HepG2 (cell line): ENCODE data around the gene ABCC3. TPM values are rescaled to one million over a fixed set of nuclear protein-coding genes. Genes with fewer than 3 reads are reported as not detected.

Source experiments
- DR1 ChIP-seq: sonication (generic); formaldehyde crosslinking; IDR thresholded peaks from 2 replicates; pipeline ENCODE4 v1.8.0; 2021; ENCODE audit warnings: mild to moderate bottlenecking, missing genetic modification reagents, inconsistent platforms
- FOXA1 ChIP-seq, 2 experiments: fragments of 450-650 bp in 1 of 2; sonication (generic) in 1 of 2; formaldehyde crosslinking in 1 of 2; IDR thresholded peaks; 2 replicates each; pipeline versions ENCODE4 v1.4.0 to v1.6.1; 2016 to 2020; ENCODE audit warnings: missing genetic modification reagents in 1 of 2
- HDAC6 ChIP-seq: fragments of 200-600 bp; sonication (generic); IDR thresholded peaks from 2 replicates; pipeline ENCODE4 v1.7.0; 2017; ENCODE audit warnings: mild to moderate bottlenecking, antibody characterized with exemption, low read length, low read depth
- HMGXB3 ChIP-seq: sonication (generic); formaldehyde crosslinking; IDR thresholded peaks from 2 replicates; pipeline ENCODE4 v1.4.0; 2020; ENCODE audit warnings: missing genetic modification reagents, borderline replicate concordance
- KLF16 ChIP-seq, 2 experiments: sonication (generic) in 1 of 2; formaldehyde crosslinking in 1 of 2; IDR thresholded peaks; 2 replicates each; pipeline versions ENCODE4 v1.6.1 to v1.8.0; 2016 to 2023; ENCODE audit warnings: missing genetic modification reagents in 2 of 2, missing compliant biosample characterization in 1 of 2
- MNT ChIP-seq: fragments of 450-650 bp; IDR thresholded peaks from 2 replicates; pipeline ENCODE4 v1.6.1; 2016
- NBN ChIP-seq: fragments of 450-650 bp; conservative IDR thresholded peaks from 2 replicates; pipeline ENCODE4 v1.6.1; 2017
- NCOA2 ChIP-seq: sonication (generic); formaldehyde crosslinking; IDR thresholded peaks from 2 replicates; pipeline ENCODE4 v1.8.0; 2022; ENCODE audit warnings: inconsistent platforms
- SKI ChIP-seq: fragments of 450-650 bp; IDR thresholded peaks from one replicate; pipeline ENCODE4 v1.6.1; 2018; ENCODE audit warnings: mild to moderate bottlenecking; ENCODE audit not compliant: partially characterized antibody
- SSRP1 ChIP-seq: IDR thresholded peaks from 2 replicates; pipeline ENCODE4 v1.6.1; 2016; ENCODE audit warnings: control low read depth
- ZFP62 ChIP-seq: sonication (generic); formaldehyde crosslinking; IDR thresholded peaks from 2 replicates; pipeline ENCODE4 v1.4.0; 2020; ENCODE audit warnings: missing genetic modification reagents
- ZNF282 ChIP-seq: fragments of 450-650 bp; IDR thresholded peaks from 2 replicates; pipeline ENCODE4 v1.6.1; 2018; ENCODE audit not compliant: partially characterized antibody
- ZNF33B ChIP-seq: sonication (generic); formaldehyde crosslinking; IDR thresholded peaks from 2 replicates; pipeline ENCODE4 v1.5.1; 2020; ENCODE audit warnings: mild to moderate bottlenecking, missing genetic modification reagents
- ZNF343 ChIP-seq: sonication (generic); formaldehyde crosslinking; IDR thresholded peaks from 2 replicates; pipeline ENCODE4 v1.4.0; 2020; ENCODE audit warnings: mild to moderate bottlenecking, missing genetic modification reagents
- ZNF510 ChIP-seq: sonication (generic); formaldehyde crosslinking; IDR thresholded peaks from 2 replicates; pipeline ENCODE4 v1.4.0; 2020; ENCODE audit warnings: low read depth, mild to moderate bottlenecking, missing genetic modification reagents
- ZNF574 ChIP-seq: sonication (generic); formaldehyde crosslinking; IDR thresholded peaks from 2 replicates; pipeline ENCODE4 v1.4.0; 2020; ENCODE audit warnings: missing genetic modification reagents
- ZNF740 ChIP-seq: sonication (generic); formaldehyde crosslinking; IDR thresholded peaks from 2 replicates; pipeline ENCODE4 v1.4.0; 2020; ENCODE audit warnings: missing genetic modification reagents
- ZNF776 ChIP-seq: sonication (generic); formaldehyde crosslinking; IDR thresholded peaks from 2 replicates; pipeline ENCODE4 v1.4.0; 2020; ENCODE audit warnings: mild to moderate bottlenecking, missing genetic modification reagents
- ZNF891 ChIP-seq: sonication (generic); formaldehyde crosslinking; IDR thresholded peaks from 2 replicates; pipeline ENCODE4 v1.5.0; 2020; ENCODE audit warnings: mild to moderate bottlenecking, missing genetic modification reagents
- polyA plus RNA-seq, 8 experiments: library from polyadenylated mRNA; depleted of rRNA in 3 of 8; stranded (reverse) in 7 of 8; unstranded in 1 of 8; fragments of >200 nt; fragmentation: Illumina TruSeq in 4 of 8; extraction: Trizol in 4 of 8; gene quantifications; 2 replicates each; pipeline versions ENCODE4 v1.2.1 to v1.2.3, GENCODE V29; 2011 to 2016; ENCODE audit warnings: low read depth in 4 of 8, missing spikeins in 1 of 8, mixed read lengths in 1 of 8; ENCODE audit not compliant: insufficient read depth in 1 of 8
- total RNA-seq, 5 experiments: library from RNA; depleted of rRNA; stranded (reverse); fragments of >200 nt; fragmentation: Illumina TruSeq; extraction: Trizol; gene quantifications; 2 replicates each; pipeline ENCODE4 v1.2.3, GENCODE V29; 2016; ENCODE audit warnings: low read depth in 1 of 5

The ABCC3 gene
- total and polyA plus RNA-seq, 2 of the 13 experiments (the other 11 are each of a cell fraction or from before 2014, with no cell fraction given): 25.2 to 50.7 TPM

- peak; percentile 35; the same call in 1 of the 2 replicates for TF ChIP-seq HMGXB3
- no peak for TF ChIP-seq ZNF282
- no peak for TF ChIP-seq NCOA2 (CRISPR knock-in tag)
- TF ChIP-seq KLF16 (CRISPR knock-in tag; IDR thresholded peaks at IDR 0.05): no peak; a peak in 1 of 4 replicates
- TF ChIP-seq ZFP62 (CRISPR knock-in tag): no peak
- 0 out of 2 replicates have a peak, but pooled peaks have one; percentile 42 for TF ChIP-seq ZNF510 (CRISPR knock-in tag)
- TF ChIP-seq ZNF343: peak; percentile 76; the same call in 1 of the 2 replicates
- no peak for TF ChIP-seq ZNF740
- TF ChIP-seq ZNF776 (CRISPR knock-in tag): 0 out of 2 replicates have a peak, but pooled peaks have one; percentile 46
- no peak for TF ChIP-seq HDAC6
- no peak for TF ChIP-seq FOXA1 (IDR thresholded peaks at IDR 0.05)
- peak; percentile 77 for TF ChIP-seq FOXA1 (CRISPR knock-in tag; IDR thresholded peaks at IDR 0.05)
- TF ChIP-seq MNT: no peak
- TF ChIP-seq NBN: no peak
- no peak for TF ChIP-seq ZNF33B (CRISPR knock-in tag)
- TF ChIP-seq DR1 (CRISPR knock-in tag): no peak
- peak; percentile 60 for TF ChIP-seq SKI
- TF ChIP-seq SSRP1 (CRISPR knock-in tag): no peak
- peak; percentile 51; the same call in 1 of the 2 replicates for TF ChIP-seq ZNF574 (CRISPR knock-in tag)
- no peak; the same call in none of the 2 replicates for TF ChIP-seq ZNF891
These were observed 6.7 kb upstream of the ABCC3 start (continued) for GRCh38 chr17:50627782-50628601.
